ENCODE data around the gene TNIK. TPM values are rescaled to one million over a fixed set of nuclear protein-coding genes. Genes with fewer than 3 reads are reported as not detected.

TNIK gene
- polyA plus RNA-seq, 1 of the 3 experiments (the other 2 are of a cell fraction), result 19.4 TPM

GRCh38 chr3:171088964-171089754 is 371.0 kb downstream of the TNIK start (continued):
- TF ChIP-seq USF1 (IDR thresholded peaks at IDR 0.05; ENCODE audit: borderline replicate concordance, low read depth) (no peak), FOSL2 (IDR thresholded peaks at IDR 0.05; ENCODE audit: borderline replicate concordance, low read depth) (peak; percentile 92), MEF2A (IDR thresholded peaks at IDR 0.05; ENCODE audit: borderline replicate concordance, low read depth) (no peak; the same call in 1 of the 2 replicates), RFX5 (IDR thresholded peaks at IDR 0.05; ENCODE audit: low read length) (no peak), CHD2 (IDR thresholded peaks at IDR 0.05; ENCODE audit: low read length, partially characterized antibody) (no peak), GABPA (IDR thresholded peaks at IDR 0.05; ENCODE audit: low read depth) (no peak), POLR2AphosphoS5 (IDR thresholded peaks at IDR 0.05; ENCODE audit: low read depth, low read length) (peak; percentile 36; the same call in 1 of the 2 replicates), JUND (IDR thresholded peaks at IDR 0.05) (peak; percentile 83), TAF1 (IDR thresholded peaks at IDR 0.05; ENCODE audit: borderline replicate concordance, low read depth, low read length) (no peak), NRF1 (IDR thresholded peaks at IDR 0.05; ENCODE audit: low read depth, low read length) (no peak), NFIC (IDR thresholded peaks at IDR 0.05; ENCODE audit: borderline replicate concordance) (peak; percentile 73), USF2 (IDR thresholded peaks at IDR 0.05; ENCODE audit: borderline replicate concordance, low read depth, low read length) (no peak)

- Histone ChIP-seq H3K27me3 (ENCODE audit: insufficient read depth) (no peaks in the 10 kb centered on the region), H3K79me2 (ENCODE audit: insufficient read depth) (no peaks in the 10 kb centered on the region), H3K4me1 (ENCODE audit: control insufficient read depth in 1 of 2, insufficient read depth in 2 of 2, low read depth in 1 of 2, low read length in 1 of 2) (peaks cover 9 to 22% of the 10 kb centered on the region in 2 experiments), H3K9me3 (no peaks in the 10 kb centered on the region), H3K4me3 (ENCODE audit: low read depth in 2 of 2, low read length in 1 of 2) (no peak overlapping the region; a peak in 1 of 4 replicates), H3K4me2 (peak overlapping the region; percentile 73), H3K27ac (ENCODE audit: low read depth in 2 of 2, low read length in 1 of 2) (peak overlapping the region; percentile 47 to 88; a peak in 3 of 4 replicates), H3K9me2 (no peaks in the 10 kb centered on the region), H3K36me3 (replicated peaks in 1 of 2; ENCODE audit: control insufficient read depth in 1 of 2, insufficient read depth in 2 of 2, low read length in 1 of 2) (peaks cover 31 to 48% of the 10 kb centered on the region in 2 experiments), H3K9ac (no peak overlapping the region), H2AFZ (ENCODE audit: low read depth) (no peak overlapping the region), H4K20me1 (ENCODE audit: insufficient read depth) (no peaks in the 10 kb centered on the region; the same call in 1 of the 2 replicates), H3F3A (replicated peaks; ENCODE audit: insufficient read depth) (peaks cover 22% of the 10 kb centered on the region)
- DNase-seq, result no peak
- ChIA-PET CTCF (no interaction called here), POLR2A (no interaction called here)
- WGBS (ENCODE audit: low lambda C conversion rate), result 93% methylated on average over 4 of the region's 4 CpGs
- TF ChIP-seq GATA2 (CRISPR knock-in tag; IDR thresholded peaks at IDR 0.05), result no peak
- no peak for TF ChIP-seq NFIC (IDR thresholded peaks at IDR 0.05; ENCODE audit: borderline replicate concordance)
- no peak for TF ChIP-seq MEF2A (IDR thresholded peaks at IDR 0.05; ENCODE audit: borderline replicate concordance, low read depth)
- TF ChIP-seq JUND (IDR thresholded peaks at IDR 0.05), result no peak
- TF ChIP-seq USF2 (IDR thresholded peaks at IDR 0.05; ENCODE audit: borderline replicate concordance, low read depth, low read length), result no peak
- no peak for TF ChIP-seq RXRA (IDR thresholded peaks at IDR 0.05; ENCODE audit: borderline replicate concordance, low read depth)
- no peak for TF ChIP-seq REST (IDR thresholded peaks at IDR 0.05; ENCODE audit: low read depth, low read length)
- no peak for TF ChIP-seq RAD21 (IDR thresholded peaks at IDR 0.05; ENCODE audit: low read length)
- TF ChIP-seq SMC3 (IDR thresholded peaks at IDR 0.05; ENCODE audit: low read depth, low read length), result no peak
- no peak for TF ChIP-seq CHD2 (IDR thresholded peaks at IDR 0.05; ENCODE audit: low read length, partially characterized antibody)
Observed at GRCh38 chr3:171088496-171088895, 371.7 kb downstream of the TNIK start.
